HepG2 (cell line): Measurements from ENCODE around the gene C1R. TPM values are rescaled to one million over a fixed set of nuclear protein-coding genes. Genes with fewer than 3 reads are reported as not detected.

Experiments
- ATAC-seq: fragments of 200-7000 bp; cut with Tn5 transposase; 3 replicates; pipeline ENCODE4 v1.9.1; 2020; ENCODE audit warnings: mild to moderate bottlenecking, moderate library complexity
- BruUV-seq: library from RNA; stranded (reverse); fragments of 400-500 nt; replicated peaks from 2 replicates; lab custom pipeline; 2021; lab: Mats Ljungman, UMichigan
- CTCF ChIA-PET: fragments of 300-600 bp; formaldehyde crosslinking; extraction: SDS; loops from one replicate; lab custom pipeline; 2021; ENCODE audit warnings: low total read pairs, inconsistent platforms, low intra/inter-chr PET ratio; lab: Yijun Ruan, JAX
- POLR2A ChIA-PET: fragments of 350-600 bp; sonication (Branson Sonifier 250); formaldehyde crosslinking; loops from one replicate; lab custom pipeline; 2020; ENCODE audit warnings: antibody characterized with exemption, inconsistent platforms; lab: Yijun Ruan, JAX
- DNase-seq: peaks from one replicate; pipeline ENCODE4 v3.0.0-alpha.2; 2015; ENCODE audit warnings: low spot score
- FAIRE-seq: peaks from 3 replicates; lab custom pipeline; 2011; peaks lifted over from hg19 to GRCh38; lab: Jason Lieb, UNC
- H2AFZ ChIP-seq: one replicate; pipeline ENCODE4 v1.6.1; 2011; ENCODE audit warnings: low read length, inconsistent platforms
- H3K27ac ChIP-seq: fragments of 300-600 bp; 3 replicates; pipeline ENCODE4 v1.8.0; 2011; ENCODE audit warnings: mixed run types, mild to moderate bottlenecking, mixed read lengths, low read length, inconsistent platforms; ENCODE audit not compliant: insufficient read depth; ENCODE audit errors: extremely low read length
- H3K27me3 ChIP-seq, 2 experiments: fragments of 200-600 bp in 1 of 2; 2 replicates in 1 of 2; 3 replicates in 1 of 2; pipeline versions ENCODE4 v1.6.0 to v1.8.0; 2011; ENCODE audit warnings: low read length in 2 of 2, mild to moderate bottlenecking in 2 of 2, moderate library complexity in 2 of 2, inconsistent platforms in 1 of 2; ENCODE audit not compliant: insufficient read depth in 2 of 2, control insufficient read depth in 1 of 2
- H3K36me3 ChIP-seq, 2 experiments: fragments of 200-600 bp in 1 of 2; replicated peaks in 1 of 2; 2 replicates in 1 of 2; 3 replicates in 1 of 2; pipeline versions ENCODE4 v1.5.1 to v1.8.0; 2011; ENCODE audit warnings: low read length in 2 of 2, inconsistent platforms in 1 of 2; ENCODE audit not compliant: insufficient read depth in 2 of 2, control insufficient read depth in 1 of 2
- H3K4me1 ChIP-seq: 2 replicates; pipeline ENCODE4 v1.5.1; 2012; ENCODE audit warnings: low read length, inconsistent platforms; ENCODE audit not compliant: insufficient read depth
- H3K4me2 ChIP-seq: 2 replicates; pipeline ENCODE4 v1.6.0; 2011; ENCODE audit warnings: low read depth, low read length, inconsistent platforms
- H3K4me3 ChIP-seq, 3 experiments: fragments of 200-600 bp in 1 of 3; sonication (generic), shearing (Covaris generic) in 1 of 3; replicated peaks in 1 of 3; 2 replicates each; pipeline ENCODE4 v1.5.1; 2011 to 2016; ENCODE audit warnings: low read length in 3 of 3, inconsistent platforms in 2 of 3, low read depth in 2 of 3, mild to moderate bottlenecking in 2 of 3, control low read depth in 1 of 3, mixed read lengths in 1 of 3; ENCODE audit not compliant: insufficient read depth in 1 of 3
- H3K79me2 ChIP-seq: one replicate; pipeline ENCODE4 v1.6.1; 2011; ENCODE audit warnings: low read length, inconsistent platforms; ENCODE audit not compliant: insufficient read depth
- H3K9ac ChIP-seq: 2 replicates; pipeline ENCODE4 v1.6.0; 2011; ENCODE audit warnings: mild to moderate bottlenecking, low read depth, low read length, inconsistent platforms; ENCODE audit not compliant: insufficient read depth
- H3K9me3 ChIP-seq: 2 replicates; pipeline ENCODE4 v1.5.1; 2012; ENCODE audit warnings: mild to moderate bottlenecking, low read length
- H4K20me1 ChIP-seq: 2 replicates; pipeline ENCODE4 v1.6.0; 2011; ENCODE audit warnings: inconsistent platforms, mild to moderate bottlenecking, low read length, moderate library complexity; ENCODE audit not compliant: insufficient read depth
- AKAP8 ChIP-seq: sonication (generic); formaldehyde crosslinking; IDR thresholded peaks from 2 replicates; pipeline ENCODE4 v1.5.1; 2020; ENCODE audit warnings: mild to moderate bottlenecking, missing genetic modification reagents
- CREM ChIP-seq, 2 experiments: sonication (generic) in 1 of 2; formaldehyde crosslinking in 1 of 2; IDR thresholded peaks; 2 replicates each; pipeline versions ENCODE4 v1.4.0 to v1.6.1; 2016 to 2020; ENCODE audit warnings: antibody characterized with exemption in 1 of 2, mild to moderate bottlenecking in 1 of 2, missing genetic modification reagents in 1 of 2
- E2F5 ChIP-seq: sonication (generic); formaldehyde crosslinking; conservative IDR thresholded peaks from 2 replicates; pipeline ENCODE4 v1.4.0; 2020; ENCODE audit warnings: missing genetic modification reagents
- TBL1XR1 ChIP-seq: fragments of 150-350 bp; IDR thresholded peaks from 2 replicates; pipeline ENCODE4 v1.6.1; 2014; ENCODE audit warnings: borderline replicate concordance, low read length; ENCODE audit not compliant: partially characterized antibody
- TEAD3 ChIP-seq: optimal IDR thresholded peaks from 2 replicates; pipeline ENCODE3; 2016; ENCODE audit warnings: borderline replicate concordance
- ZNF18 ChIP-seq: sonication (generic); formaldehyde crosslinking; IDR thresholded peaks from 2 replicates; pipeline ENCODE4 v1.8.0; 2022; ENCODE audit warnings: mild to moderate bottlenecking, missing genetic modification reagents; ENCODE audit not compliant: insufficient replicate concordance
- ZNF652 ChIP-seq: IDR thresholded peaks from 2 replicates; pipeline ENCODE4 v1.6.1; 2016; ENCODE audit warnings: low read depth, borderline replicate concordance
- WGBS: methylation state at CpG from one replicate; pipeline ENCODE4 v1.1.6; 2017; ENCODE audit warnings: low lambda C conversion rate; 5-methylcytosine and 5-hydroxymethylcytosine counted together
- in situ Hi-C: cut with HindIII; loops from 2 replicates; pipeline ENCODE4 v1.10.0; 2017; ENCODE audit warnings: low pct_unique_long_range_greater_than_20kb; ENCODE audit not compliant: extremely low pct_ligation_motif_present
- intact Hi-C: fragments of 100-400 bp; cut with micrococcal nuclease; formaldehyde crosslinking; loops from one replicate; pipeline ENCODE4 v1.10.0; 2022; ENCODE audit not compliant: unreplicated experiment
- polyA plus RNA-seq, 8 experiments: library from polyadenylated mRNA; depleted of rRNA in 3 of 8; stranded (reverse) in 7 of 8; unstranded in 1 of 8; fragments of >200 nt; fragmentation: Illumina TruSeq in 4 of 8; extraction: Trizol in 4 of 8; gene quantifications; 2 replicates each; pipeline versions ENCODE4 v1.2.1 to v1.2.3, GENCODE V29; 2011 to 2016; ENCODE audit warnings: low read depth in 4 of 8, missing spikeins in 1 of 8, mixed read lengths in 1 of 8; ENCODE audit not compliant: insufficient read depth in 1 of 8
- total RNA-seq, 5 experiments: library from RNA; depleted of rRNA; stranded (reverse); fragments of >200 nt; fragmentation: Illumina TruSeq; extraction: Trizol; gene quantifications; 2 replicates each; pipeline ENCODE4 v1.2.3, GENCODE V29; 2016; ENCODE audit warnings: low read depth in 1 of 5

Gene C1R
- total and polyA plus RNA-seq, 2 of the 13 experiments (the other 11 are each of a cell fraction or from before 2014, with no cell fraction given) = 3.5 to 6.5 TPM

- no peak for DNase-seq
Measured at GRCh38 chr12:7090222-7090998, 1.8 kb downstream of the C1R start.

More at GRCh38 chr12:7090222-7090998, 1.8 kb downstream of the C1R start:
- peaks cover 27% of the 10 kb centered on the region for H3K4me1 ChIP-seq
- H3K4me3 ChIP-seq = no peak overlapping the region
- H3K4me2 ChIP-seq = no peak overlapping the region
- 80% methylated on average over 14 of the region's 16 CpGs for WGBS
- H4K20me1 ChIP-seq = no peaks in the 10 kb centered on the region; the same call in 1 of the 2 replicates
- no peak for ATAC-seq
- in situ Hi-C loops (loop anchor here (5.0 kb wide), 1 partner anchor 33 kb away; no protein-coding TSS in a partner anchor), intact Hi-C loops (no loop called here)
- no peaks in the 10 kb centered on the region for H3K9me3 ChIP-seq
- BruUV-seq = no TSS peak
- no peak overlapping the region for H2AFZ ChIP-seq
- no peak for TF ChIP-seq AKAP8
- TF ChIP-seq ZNF18 (CRISPR knock-in tag) = no peak
- TF ChIP-seq TBL1XR1 = no peak
- no peak for TF ChIP-seq ZNF652 (CRISPR knock-in tag)
- TF ChIP-seq E2F5 (CRISPR knock-in tag) = no peak
- no peak for TF ChIP-seq CREM (IDR thresholded peaks at IDR 0.05)
- no peak for TF ChIP-seq CREM (CRISPR knock-in tag; IDR thresholded peaks at IDR 0.05)
- no peak for TF ChIP-seq TEAD3 (CRISPR knock-in tag)
- TF ChIP-seq, all 625 proteins: peak for 0
- no peaks in the 10 kb centered on the region for H3K79me2 ChIP-seq
- no peaks in the 10 kb centered on the region for H3K36me3 ChIP-seq
- no peak overlapping the region for H3K27ac ChIP-seq
- H3K9ac ChIP-seq = no peak overlapping the region
- ChIA-PET CTCF (interaction anchor here (5.0 kb wide), 1 partner anchor 30 kb away, joined by 45 read pairs; the partner anchor contains the start of gene C1S), POLR2A (interaction anchor here (1.2 to 2.7 kb wide), 3 partner anchors 18 to 147 kb away, joined by 4 to 11 read pairs (median 5); partner anchors contain the start of genes C12orf57, C1RL, C1S and RNU7-1)
- H3K27me3 ChIP-seq = peaks cover 0 to 2% of the 10 kb centered on the region in 2 experiments; a peak in 1 of 5 replicates
- no peak for FAIRE-seq
